ENCODE measurements around the gene PTPN4. TPM values are rescaled to one million over a fixed set of nuclear protein-coding genes. Genes with fewer than 3 reads are reported as not detected.

The PTPN4 gene
- total and polyA plus RNA-seq, 12 donors, result 5.2 to 56.5 (median 40.6) TPM

- Histone ChIP-seq H3K4me1 (replicated peaks in 1 of 2) (peaks cover 0 to under 1% of the 10 kb centered on the region in 2 donors), H3K36me3 (replicated peaks in 1 of 2) (no peaks in the 10 kb centered on the region), H3K27me3 (no peaks in the 10 kb centered on the region), H3K9me3 (replicated peaks in 1 of 3) (no peaks in the 10 kb centered on the region), H3K4me3 (no peak overlapping the region), H3K27ac (no peak overlapping the region)
- TF ChIP-seq CTCF (IDR thresholded peaks at IDR 0.05), result no peak
- TF ChIP-seq POLR2A (IDR thresholded peaks at IDR 0.05), result no peak
- no peak for DNase-seq
- 42 to 46% (median 43%) methylated on average over 2 of the region's 2 CpGs for WGBS, 4 donors
- intact Hi-C loops (cut with DNase I), result loop anchor here (5.0 to 10.0 kb wide), 2 partner anchors 71 to 73 kb away; no protein-coding TSS in a partner anchor
Observed at GRCh38 chr2:119751706-119752105, 8.0 kb upstream of the PTPN4 start.

GRCh38 chr2:119753041-119753929 is 6.4 kb upstream of the PTPN4 start:
- H3K9me3 ChIP-seq (replicated peaks in 1 of 3), result no peaks in the 10 kb centered on the region
- no peaks in the 10 kb centered on the region for H3K27me3 ChIP-seq
- intact Hi-C loops (cut with DNase I), result loop anchor here (5.0 to 10.0 kb wide), 2 partner anchors 69 to 72 kb away; no protein-coding TSS in a partner anchor
- no peak overlapping the region for H3K27ac ChIP-seq
- peak in 5 of 7 donors; percentile 29 to 63 (median 42) for DNase-seq
- TF ChIP-seq CTCF (IDR thresholded peaks at IDR 0.05), result peak in 5 of 6 experiments; percentile 38 to 76 (median 68)
- TF ChIP-seq POLR2A (IDR thresholded peaks at IDR 0.05), result no peak
- WGBS, 4 donors, result 42 to 55% (median 50%) methylated on average over 7 of the region's 7 CpGs
- no peaks in the 10 kb centered on the region for H3K36me3 ChIP-seq (replicated peaks in 1 of 2)
- H3K4me3 ChIP-seq, result no peak overlapping the region
- peaks cover 5 to 11% of the 10 kb centered on the region in 2 donors for H3K4me1 ChIP-seq (replicated peaks in 1 of 2)

GRCh38 chr2:119753930-119754321 is 5.8 kb upstream of the PTPN4 start:
- DNase-seq, result no peak
- intact Hi-C loops (cut with DNase I), result loop anchor here (5.0 to 10.0 kb wide), 2 partner anchors 68 to 71 kb away; no protein-coding TSS in a partner anchor
- no peaks in the 10 kb centered on the region for H3K9me3 ChIP-seq (replicated peaks in 1 of 3)
- H3K4me1 ChIP-seq (replicated peaks in 1 of 2), result peaks cover 5 to 11% of the 10 kb centered on the region in 2 donors
- H3K36me3 ChIP-seq (replicated peaks in 1 of 2), result no peaks in the 10 kb centered on the region
- 90 to 100% (median 97%) methylated on average over 1 of the region's 1 CpG for WGBS, 4 donors
- H3K27me3 ChIP-seq, result no peaks in the 10 kb centered on the region
- no peak overlapping the region for H3K4me3 ChIP-seq
- TF ChIP-seq POLR2A (IDR thresholded peaks at IDR 0.05) (no peak), CTCF (IDR thresholded peaks at IDR 0.05) (no peak)
- no peak overlapping the region for H3K27ac ChIP-seq

- whole genome bisulfite sequencing, 4 donors, result 85 to 89% (median 88%) methylated on average over 1 of the region's 1 CpG
- Histone ChIP-seq H3K9me3 (replicated peaks in 1 of 3) (no peaks in the 10 kb centered on the region), H3K27ac (no peak overlapping the region), H3K36me3 (replicated peaks in 1 of 2) (no peaks in the 10 kb centered on the region), H3K4me1 (replicated peaks in 1 of 2) (peaks cover 5 to 11% of the 10 kb centered on the region in 2 donors), H3K27me3 (no peaks in the 10 kb centered on the region), H3K4me3 (no peak overlapping the region)
- DNase-seq, result no peak
- no peak for TF ChIP-seq POLR2A (IDR thresholded peaks at IDR 0.05)
- TF ChIP-seq CTCF (IDR thresholded peaks at IDR 0.05), result no peak
- intact Hi-C loops (cut with DNase I), result loop anchor here in 1 of 2 donors (10.0 kb wide), 1 partner anchor 69 kb away; no protein-coding TSS in a partner anchor
Observed at GRCh38 chr2:119755906-119756305, 3.8 kb upstream of the PTPN4 start.

Measured in adrenal gland (tissue), 12 donors.